ENCODE measurements around the gene MGST2.

MGST2 gene

DNA sequence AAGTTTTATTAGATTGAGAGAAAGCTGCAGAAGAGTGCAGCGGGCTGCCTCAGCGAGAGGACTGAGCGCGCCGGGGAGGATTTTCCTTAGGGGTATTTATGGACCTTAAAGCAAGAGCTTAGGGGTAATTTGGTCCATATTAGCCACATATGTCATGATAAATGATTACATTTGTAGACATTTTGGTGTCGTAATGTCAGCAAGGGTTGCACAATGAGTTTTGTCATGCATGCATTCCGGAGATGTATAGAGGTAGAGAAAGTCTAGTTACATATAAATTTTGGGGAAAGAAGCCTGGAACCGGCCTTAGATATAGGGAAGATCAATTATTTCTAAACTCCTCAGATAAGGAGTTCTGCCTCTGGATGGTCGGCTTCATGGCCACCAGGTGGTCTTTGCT lies 10.0 kb downstream of the MGST2 start:
- Mint-ChIP-seq H3K27ac (no peak overlapping the region), H3K36me3 (ENCODE audit: low read depth) (peaks cover 36% of the 10 kb centered on the region), H3K9me3 (peaks cover 11% of the 10 kb centered on the region), H3K4me3 (no peak overlapping the region), H3K27me3 (ENCODE audit: low read depth, poor library complexity) (peaks cover 4% of the 10 kb centered on the region), H3K4me1 (peaks cover 10% of the 10 kb centered on the region)
- TF ChIP-seq, protein P1, sequence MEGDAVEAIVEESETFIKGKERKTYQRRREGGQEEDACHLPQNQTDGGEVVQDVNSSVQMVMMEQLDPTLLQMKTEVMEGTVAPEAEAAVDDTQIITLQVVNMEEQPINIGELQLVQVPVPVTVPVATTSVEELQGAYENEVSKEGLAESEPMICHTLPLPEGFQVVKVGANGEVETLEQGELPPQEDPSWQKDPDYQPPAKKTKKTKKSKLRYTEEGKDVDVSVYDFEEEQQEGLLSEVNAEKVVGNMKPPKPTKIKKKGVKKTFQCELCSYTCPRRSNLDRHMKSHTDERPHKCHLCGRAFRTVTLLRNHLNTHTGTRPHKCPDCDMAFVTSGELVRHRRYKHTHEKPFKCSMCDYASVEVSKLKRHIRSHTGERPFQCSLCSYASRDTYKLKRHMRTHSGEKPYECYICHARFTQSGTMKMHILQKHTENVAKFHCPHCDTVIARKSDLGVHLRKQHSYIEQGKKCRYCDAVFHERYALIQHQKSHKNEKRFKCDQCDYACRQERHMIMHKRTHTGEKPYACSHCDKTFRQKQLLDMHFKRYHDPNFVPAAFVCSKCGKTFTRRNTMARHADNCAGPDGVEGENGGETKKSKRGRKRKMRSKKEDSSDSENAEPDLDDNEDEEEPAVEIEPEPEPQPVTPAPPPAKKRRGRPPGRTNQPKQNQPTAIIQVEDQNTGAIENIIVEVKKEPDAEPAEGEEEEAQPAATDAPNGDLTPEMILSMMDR (IDR thresholded peaks at IDR 0.05): no peak
- no peak for DNase-seq

DNA sequence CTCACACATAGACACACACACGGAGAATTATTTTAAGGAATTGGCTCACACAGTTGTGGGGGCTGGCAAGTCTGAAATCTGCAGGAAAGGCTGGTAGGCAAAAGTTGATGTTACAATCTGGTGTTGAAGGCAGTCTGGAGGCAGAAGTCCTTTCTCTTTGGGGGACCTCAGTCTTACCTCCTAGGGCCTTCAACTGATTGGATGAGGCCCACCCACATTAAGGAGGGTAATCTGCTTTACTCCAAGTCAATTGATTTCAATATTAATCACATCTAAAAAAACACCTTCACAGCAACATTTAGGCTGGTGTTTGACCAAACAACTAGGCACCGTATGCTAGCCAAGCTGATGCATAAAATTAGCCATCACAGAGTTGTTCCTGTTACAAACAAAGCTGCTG lies 10.7 kb downstream of the MGST2 start:
- TF ChIP-seq, protein P1 (IDR thresholded peaks at IDR 0.05): no peak
- DNase-seq: no peak
- peaks cover 11% of the 10 kb centered on the region for H3K9me3 Mint-ChIP-seq
- peaks cover 43% of the 10 kb centered on the region for H3K36me3 Mint-ChIP-seq (ENCODE audit: low read depth)
- peaks cover 5% of the 10 kb centered on the region for H3K4me1 Mint-ChIP-seq
- no peak overlapping the region for H3K27ac Mint-ChIP-seq
- no peak overlapping the region for H3K4me3 Mint-ChIP-seq
- H3K27me3 Mint-ChIP-seq (ENCODE audit: low read depth, poor library complexity): peaks cover 4% of the 10 kb centered on the region

DNA sequence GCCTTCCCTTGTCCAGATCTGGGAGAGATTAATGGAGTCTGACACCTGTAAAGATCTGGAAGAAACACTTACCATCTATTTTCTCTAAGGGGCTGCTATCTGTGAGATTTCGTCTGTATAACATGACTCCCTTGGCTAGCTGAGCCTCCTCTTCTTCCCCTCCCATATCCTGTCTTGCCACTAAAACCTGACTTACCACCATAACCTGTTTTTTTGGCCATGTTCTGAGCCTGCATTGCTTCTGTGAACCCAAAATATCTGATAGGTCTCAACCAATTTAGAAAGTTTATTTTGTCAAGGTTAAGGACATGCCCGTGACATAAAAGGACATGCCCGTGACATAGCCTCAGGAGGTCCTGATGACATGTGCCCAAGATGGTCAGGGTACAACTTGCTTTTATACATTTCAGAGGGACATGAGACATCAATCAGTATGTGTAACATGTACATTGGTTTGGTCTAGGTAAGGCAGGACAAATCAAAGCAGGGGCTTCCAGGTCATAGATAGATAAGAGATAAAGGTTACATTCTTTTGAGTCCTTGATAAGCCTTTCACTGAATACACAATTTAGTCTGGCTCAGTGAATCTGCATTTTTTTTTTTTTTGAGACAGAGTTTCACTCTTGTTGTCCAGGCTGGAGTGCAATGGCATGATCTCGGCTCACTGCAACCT lies 11.4 kb downstream of the MGST2 start:
- TF ChIP-seq, protein P1 (IDR thresholded peaks at IDR 0.05): no peak
- no peak overlapping the region for H3K4me3 Mint-ChIP-seq
- no peak overlapping the region for H3K27ac Mint-ChIP-seq
- DNase-seq: no peak
- H3K27me3 Mint-ChIP-seq (ENCODE audit: low read depth, poor library complexity): peaks cover 4% of the 10 kb centered on the region
- peaks cover 12% of the 10 kb centered on the region for H3K9me3 Mint-ChIP-seq
- H3K4me1 Mint-ChIP-seq: peaks cover 8% of the 10 kb centered on the region
- H3K36me3 Mint-ChIP-seq (ENCODE audit: low read depth): peaks cover 48% of the 10 kb centered on the region

DNA sequence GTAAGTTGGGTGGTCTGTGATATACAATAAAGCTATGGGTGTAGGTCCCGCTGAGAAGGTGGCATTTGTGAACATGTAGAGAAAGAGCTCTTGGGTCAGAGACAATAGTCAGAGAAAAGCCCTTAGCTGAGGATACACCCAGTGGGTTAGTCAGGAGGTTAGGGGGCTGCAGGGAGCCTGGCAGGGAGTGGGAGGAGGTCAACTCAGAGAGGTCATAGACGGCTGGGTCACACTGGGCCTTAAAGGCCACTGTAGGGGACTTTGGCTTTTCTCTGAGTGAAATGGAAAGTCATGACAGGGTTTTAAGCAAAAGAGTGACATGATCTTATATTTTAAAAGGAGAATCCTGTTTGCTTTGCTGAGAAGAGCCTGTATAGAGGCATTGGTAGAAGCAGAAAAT lies 16.7 kb downstream of the MGST2 start:
- H3K4me3 Mint-ChIP-seq: peak overlapping the region; percentile 37
- no peak for DNase-seq
- H3K36me3 Mint-ChIP-seq (ENCODE audit: low read depth): peaks cover 85% of the 10 kb centered on the region
- peaks cover 19% of the 10 kb centered on the region for H3K4me1 Mint-ChIP-seq
- peaks cover 42% of the 10 kb centered on the region for H3K9me3 Mint-ChIP-seq
- peak overlapping the region; percentile 65 for H3K27ac Mint-ChIP-seq
- H3K27me3 Mint-ChIP-seq (ENCODE audit: low read depth, poor library complexity): no peaks in the 10 kb centered on the region
- TF ChIP-seq, protein P1 (IDR thresholded peaks at IDR 0.05): no peak

DNA sequence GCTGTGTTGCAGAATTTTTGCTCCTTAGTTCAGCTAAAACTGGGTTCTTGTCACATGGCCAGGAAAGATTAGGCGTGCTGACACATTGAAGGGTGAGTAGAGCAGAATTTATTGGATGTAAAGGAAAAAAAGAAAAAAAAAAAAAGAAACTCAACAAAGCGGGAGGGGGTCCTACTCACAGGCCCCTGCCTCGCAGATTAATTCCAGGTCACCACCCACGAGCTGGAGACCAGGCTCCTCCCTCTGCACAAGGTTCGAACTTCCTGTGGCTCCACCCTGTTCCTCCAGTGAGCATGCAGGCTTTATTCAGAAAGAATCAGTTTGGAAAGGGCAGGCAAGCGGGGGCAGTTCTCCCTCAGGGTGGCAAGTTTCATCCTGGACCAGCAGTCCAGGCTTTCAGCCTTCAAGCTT lies 17.1 kb downstream of the MGST2 start:
- no peak for DNase-seq
- TF ChIP-seq, protein P1 (IDR thresholded peaks at IDR 0.05): no peak
- peaks cover 84% of the 10 kb centered on the region for H3K36me3 Mint-ChIP-seq (ENCODE audit: low read depth)
- H3K4me1 Mint-ChIP-seq: peaks cover 19% of the 10 kb centered on the region
- no peak overlapping the region for H3K4me3 Mint-ChIP-seq
- peak overlapping the region; percentile 65 for H3K27ac Mint-ChIP-seq
- H3K27me3 Mint-ChIP-seq (ENCODE audit: low read depth, poor library complexity): no peaks in the 10 kb centered on the region
- H3K9me3 Mint-ChIP-seq: peaks cover 42% of the 10 kb centered on the region

DNA sequence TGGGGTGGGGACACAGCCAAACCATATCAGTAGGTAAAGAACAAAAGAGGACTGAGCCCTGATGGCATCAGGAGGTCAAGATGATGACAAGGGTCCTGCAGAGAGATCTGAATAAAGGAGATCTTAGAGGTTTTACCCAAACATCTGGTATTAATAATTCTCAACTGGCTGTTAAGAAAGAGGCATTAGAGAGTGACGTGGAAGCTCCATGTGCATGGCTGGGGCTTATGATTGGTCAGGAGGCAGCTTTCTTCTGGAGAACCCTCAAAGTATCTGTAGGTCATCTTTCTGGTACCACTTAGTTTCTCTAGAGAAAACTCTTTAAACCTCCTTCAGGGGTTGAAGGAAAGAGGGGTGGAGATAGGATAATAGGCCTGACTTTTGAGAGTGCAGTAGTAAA lies 18.7 kb downstream of the MGST2 start:
- TF ChIP-seq, protein P1 (IDR thresholded peaks at IDR 0.05): no peak
- DNase-seq: no peak
- H3K27ac Mint-ChIP-seq: no peak overlapping the region
- peaks cover 35% of the 10 kb centered on the region for H3K9me3 Mint-ChIP-seq
- H3K4me1 Mint-ChIP-seq: peaks cover 19% of the 10 kb centered on the region
- peaks cover 68% of the 10 kb centered on the region for H3K36me3 Mint-ChIP-seq (ENCODE audit: low read depth)
- peaks cover 1% of the 10 kb centered on the region for H3K27me3 Mint-ChIP-seq (ENCODE audit: low read depth, poor library complexity)
- no peak overlapping the region for H3K4me3 Mint-ChIP-seq

Data from nephron progenitor cell (in vitro differentiated cells).